Measurements from ENCODE around the gene COL18A1. TPM values are rescaled to one million over a fixed set of nuclear protein-coding genes. Genes with fewer than 3 reads are reported as not detected.

COL18A1 gene
- total and polyA plus RNA-seq, 2 donors (not counting 1 experiment from before 2014, with no cell fraction given) = 15.6 to 24.7 TPM

GRCh38 chr21:45497846-45498645 lies 93.1 kb downstream of the COL18A1 start:
- Histone ChIP-seq H3K79me2 (ENCODE audit: control insufficient read depth, insufficient read depth, low read length) (no peaks in the 10 kb centered on the region), H3K4me3 (ENCODE audit: control extremely low read depth in 1 of 5, extremely low read depth in 1 of 5, insufficient read depth in 1 of 5, low read depth in 2 of 5, low read length in 4 of 5) (no peak overlapping the region), H4K20me1 (ENCODE audit: control insufficient read depth, insufficient read depth, low read length, poor library complexity, severe bottlenecking) (no peaks in the 10 kb centered on the region), H3K27me3 (replicated peaks in 1 of 4; ENCODE audit: control extremely low read depth in 1 of 4, control insufficient read depth in 3 of 4, insufficient read depth in 4 of 4, low read length in 3 of 4) (no peaks in the 10 kb centered on the region), H3K36me3 (replicated peaks in 1 of 2; ENCODE audit: control extremely low read depth in 1 of 2, control insufficient read depth in 1 of 2, extremely low read depth in 1 of 2, insufficient read depth in 2 of 2, low read length in 1 of 2) (no peaks in the 10 kb centered on the region), H3K4me1 (ENCODE audit: control insufficient read depth in 2 of 2, insufficient read depth in 2 of 2, low read length in 2 of 2) (no peaks in the 10 kb centered on the region), H3K9ac (ENCODE audit: low read length) (no peak overlapping the region), H3K4me2 (replicated peaks; ENCODE audit: low read depth, low read length, poor library complexity, severe bottlenecking) (no peak overlapping the region), H3K9me3 (ENCODE audit: control extremely low read depth in 1 of 3, control insufficient read depth in 2 of 3, insufficient read depth in 1 of 3, low read length in 2 of 3) (no peaks in the 10 kb centered on the region), H3K27ac (ENCODE audit: low read length in 2 of 2) (no peak overlapping the region), H2AFZ (ENCODE audit: insufficient read depth, low read depth, low read length, poor library complexity, severe bottlenecking) (no peak overlapping the region)
- intact Hi-C loops (cut with micrococcal nuclease) = no loop called here
- ChIA-PET POLR2A (no interaction called here), CTCF (no interaction called here)
- WGBS (ENCODE audit: insufficient coverage) = 95% methylated on average over 33 of the region's 39 CpGs
- Mint-ChIP-seq H3K27ac (no peak overlapping the region), H3K4me3 (no peak overlapping the region), H3K4me1 (no peaks in the 10 kb centered on the region), H3K9me3 (ENCODE audit: insufficient read depth) (no peaks in the 10 kb centered on the region), H3K27me3 (peaks cover 4% of the 10 kb centered on the region)
- DNase-seq (no peak), ATAC-seq (ENCODE audit: low read depth) (no peak)
- TF ChIP-seq, protein P1, sequence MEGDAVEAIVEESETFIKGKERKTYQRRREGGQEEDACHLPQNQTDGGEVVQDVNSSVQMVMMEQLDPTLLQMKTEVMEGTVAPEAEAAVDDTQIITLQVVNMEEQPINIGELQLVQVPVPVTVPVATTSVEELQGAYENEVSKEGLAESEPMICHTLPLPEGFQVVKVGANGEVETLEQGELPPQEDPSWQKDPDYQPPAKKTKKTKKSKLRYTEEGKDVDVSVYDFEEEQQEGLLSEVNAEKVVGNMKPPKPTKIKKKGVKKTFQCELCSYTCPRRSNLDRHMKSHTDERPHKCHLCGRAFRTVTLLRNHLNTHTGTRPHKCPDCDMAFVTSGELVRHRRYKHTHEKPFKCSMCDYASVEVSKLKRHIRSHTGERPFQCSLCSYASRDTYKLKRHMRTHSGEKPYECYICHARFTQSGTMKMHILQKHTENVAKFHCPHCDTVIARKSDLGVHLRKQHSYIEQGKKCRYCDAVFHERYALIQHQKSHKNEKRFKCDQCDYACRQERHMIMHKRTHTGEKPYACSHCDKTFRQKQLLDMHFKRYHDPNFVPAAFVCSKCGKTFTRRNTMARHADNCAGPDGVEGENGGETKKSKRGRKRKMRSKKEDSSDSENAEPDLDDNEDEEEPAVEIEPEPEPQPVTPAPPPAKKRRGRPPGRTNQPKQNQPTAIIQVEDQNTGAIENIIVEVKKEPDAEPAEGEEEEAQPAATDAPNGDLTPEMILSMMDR (IDR thresholded peaks at IDR 0.05) = no peak
- TF ChIP-seq EZH2 (IDR thresholded peaks at IDR 0.05; ENCODE audit: borderline replicate concordance, insufficient read depth, low read depth, low read length, poor library complexity, severe bottlenecking) = no peak

DNA sequence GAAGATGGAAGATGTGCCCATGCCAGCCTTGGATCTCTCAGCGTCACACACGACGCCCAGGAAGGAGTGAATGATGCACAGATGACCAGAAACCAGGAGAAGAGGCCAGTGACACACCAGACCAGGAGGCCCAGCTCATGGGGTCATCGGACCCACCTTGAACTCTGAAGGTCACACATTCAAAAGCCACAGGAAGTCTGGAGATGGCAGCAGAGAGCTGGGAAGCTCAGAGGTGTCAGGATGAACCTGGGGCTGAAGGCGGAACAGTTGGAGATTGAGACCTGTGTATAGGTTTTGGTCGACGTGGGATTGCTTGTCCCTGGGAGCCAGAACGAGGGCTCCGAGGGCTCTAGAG lies 93.7 kb downstream of the COL18A1 start:
- Mint-ChIP-seq H3K4me3 (no peak overlapping the region), H3K9me3 (ENCODE audit: insufficient read depth) (no peaks in the 10 kb centered on the region), H3K4me1 (no peaks in the 10 kb centered on the region), H3K27me3 (peaks cover 4% of the 10 kb centered on the region), H3K27ac (no peak overlapping the region)
- WGBS (ENCODE audit: insufficient coverage) = 95% methylated on average over 9 of the region's 9 CpGs
- Histone ChIP-seq H3K79me2 (ENCODE audit: control insufficient read depth, insufficient read depth, low read length) (no peaks in the 10 kb centered on the region), H3K27ac (ENCODE audit: low read length in 2 of 2) (no peak overlapping the region), H4K20me1 (ENCODE audit: control insufficient read depth, insufficient read depth, low read length, poor library complexity, severe bottlenecking) (no peaks in the 10 kb centered on the region), H3K36me3 (replicated peaks in 1 of 2; ENCODE audit: control extremely low read depth in 1 of 2, control insufficient read depth in 1 of 2, extremely low read depth in 1 of 2, insufficient read depth in 2 of 2, low read length in 1 of 2) (no peaks in the 10 kb centered on the region), H2AFZ (ENCODE audit: insufficient read depth, low read depth, low read length, poor library complexity, severe bottlenecking) (no peak overlapping the region), H3K27me3 (replicated peaks in 1 of 4; ENCODE audit: control extremely low read depth in 1 of 4, control insufficient read depth in 3 of 4, insufficient read depth in 4 of 4, low read length in 3 of 4) (no peaks in the 10 kb centered on the region), H3K4me1 (ENCODE audit: control insufficient read depth in 2 of 2, insufficient read depth in 2 of 2, low read length in 2 of 2) (no peaks in the 10 kb centered on the region), H3K4me3 (ENCODE audit: control extremely low read depth in 1 of 5, extremely low read depth in 1 of 5, insufficient read depth in 1 of 5, low read depth in 2 of 5, low read length in 4 of 5) (no peak overlapping the region), H3K9ac (ENCODE audit: low read length) (no peak overlapping the region), H3K4me2 (replicated peaks; ENCODE audit: low read depth, low read length, poor library complexity, severe bottlenecking) (no peak overlapping the region), H3K9me3 (ENCODE audit: control extremely low read depth in 1 of 3, control insufficient read depth in 2 of 3, insufficient read depth in 1 of 3, low read length in 2 of 3) (no peaks in the 10 kb centered on the region)
- ChIA-PET CTCF (no interaction called here), POLR2A (no interaction called here)
- no peak for TF ChIP-seq EZH2 (IDR thresholded peaks at IDR 0.05; ENCODE audit: borderline replicate concordance, insufficient read depth, low read depth, low read length, poor library complexity, severe bottlenecking)
- TF ChIP-seq, protein P1 (IDR thresholded peaks at IDR 0.05) = no peak
- DNase-seq (no peak), ATAC-seq (ENCODE audit: low read depth) (no peak)
- intact Hi-C loops (cut with micrococcal nuclease) = no loop called here
